NCI-H446 treated with DMSO at 0.1 percent for 48 hours (cell line): Measurements from ENCODE around the gene KYAT1.
A peak's percentile ranks its signal among the peaks of the same experiment; 100 is the strongest.

Experiments
- DNase-seq: peaks from one replicate; lab custom pipeline; 2025; lab: John Stamatoyannopoulos, UW

Gene KYAT1

DNA sequence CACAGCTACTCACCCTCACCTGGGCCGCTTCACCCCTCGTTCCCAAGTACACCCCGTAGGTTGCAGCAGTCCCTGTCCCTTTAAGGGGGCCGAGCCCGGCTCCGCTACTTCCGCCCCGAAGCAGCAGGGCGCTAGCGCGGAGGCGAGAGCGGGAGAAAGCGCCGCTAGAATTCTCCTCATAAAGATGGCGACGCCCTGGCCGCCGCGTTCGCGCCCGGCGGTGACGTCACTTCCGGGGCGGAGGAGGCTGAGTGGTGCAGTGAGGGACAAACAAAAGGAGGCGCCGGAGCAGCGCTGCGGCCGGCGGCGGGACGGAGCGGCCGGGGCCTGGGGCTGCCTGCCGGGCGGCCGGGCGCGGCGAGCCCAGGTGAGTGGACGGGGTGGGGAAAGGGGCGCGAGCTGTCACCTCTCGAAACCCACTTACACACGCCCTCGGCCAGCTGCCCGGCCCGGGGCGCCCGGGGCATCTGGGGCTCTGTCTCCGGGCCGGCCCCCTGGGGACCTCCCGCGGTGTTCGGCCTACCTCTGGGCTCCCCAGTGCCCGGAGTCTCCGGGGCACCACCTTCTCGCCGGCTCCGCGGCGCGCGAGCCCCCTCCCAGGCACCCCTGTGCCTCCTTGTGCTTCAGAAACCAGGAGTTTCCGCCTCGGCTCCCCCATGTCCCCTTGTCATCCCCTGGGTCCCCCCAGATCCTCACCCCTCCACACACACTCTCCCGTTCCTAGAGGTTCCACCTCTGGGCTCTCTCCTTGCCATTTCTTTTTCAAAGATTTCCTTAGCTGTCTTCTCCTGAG lies at the start of gene KYAT1, which contains the start of gene LRRC8A:
KYAT1 (minus strand) TSS at position 67 of the 793 bp plus-strand sequence. CDS start 36,545 bp downstream, outside the sequence.
LRRC8A (plus strand) TSS at position 250 of the 793 bp plus-strand sequence. CDS start 25,032 bp downstream, outside the sequence.
- DNase-seq: peak; percentile 79

DNA sequence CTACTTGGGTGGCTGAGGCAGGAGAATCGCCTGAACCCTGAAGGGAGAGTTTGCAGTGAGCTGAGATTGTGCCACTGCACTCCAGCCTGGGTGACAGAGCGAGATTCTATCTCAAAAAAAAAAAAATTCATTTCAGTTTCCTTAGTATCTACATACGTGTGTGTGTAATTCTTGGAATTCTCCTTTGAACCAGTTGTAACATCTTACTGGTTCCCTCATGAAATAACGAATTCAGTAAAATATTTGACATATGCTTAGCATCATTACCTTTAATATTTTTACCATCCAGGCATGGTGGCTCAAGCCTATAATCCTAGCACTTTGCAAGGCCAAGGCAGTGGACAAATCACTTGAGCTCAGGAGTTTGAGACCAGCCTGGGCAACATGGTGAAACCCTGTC lies 47.8 kb upstream of the KYAT1 start:
- DNase-seq: no peak

- no peak for DNase-seq
Observed at GRCh38 chr9:128928624-128929023, 46.9 kb upstream of the KYAT1 start.

- no peak for DNase-seq
Observed at GRCh38 chr9:128927731-128928411, 46.1 kb upstream of the KYAT1 start.

DNA sequence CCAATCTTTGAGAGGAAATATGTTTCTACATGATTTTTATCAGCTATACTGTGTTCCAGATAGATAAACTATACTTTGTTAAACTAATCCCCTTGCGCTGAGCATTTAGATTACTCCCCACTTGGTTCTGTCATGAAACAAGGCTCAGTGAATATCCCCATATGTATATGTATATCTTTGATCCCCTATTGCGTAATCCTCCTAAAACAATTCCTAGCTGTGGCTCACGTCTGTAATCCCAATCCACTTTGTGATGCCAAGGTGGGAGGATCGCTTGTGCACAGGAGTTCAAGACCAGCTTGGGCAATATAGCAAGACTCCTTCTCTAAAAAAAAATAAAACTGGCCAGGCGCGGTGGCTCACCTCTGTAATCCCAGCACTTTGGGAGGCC lies 41.7 kb upstream of the KYAT1 start:
- DNase-seq: no peak

- DNase-seq: no peak
Observed at GRCh38 chr9:128921881-128922763, 40.4 kb upstream of the KYAT1 start.

DNA sequence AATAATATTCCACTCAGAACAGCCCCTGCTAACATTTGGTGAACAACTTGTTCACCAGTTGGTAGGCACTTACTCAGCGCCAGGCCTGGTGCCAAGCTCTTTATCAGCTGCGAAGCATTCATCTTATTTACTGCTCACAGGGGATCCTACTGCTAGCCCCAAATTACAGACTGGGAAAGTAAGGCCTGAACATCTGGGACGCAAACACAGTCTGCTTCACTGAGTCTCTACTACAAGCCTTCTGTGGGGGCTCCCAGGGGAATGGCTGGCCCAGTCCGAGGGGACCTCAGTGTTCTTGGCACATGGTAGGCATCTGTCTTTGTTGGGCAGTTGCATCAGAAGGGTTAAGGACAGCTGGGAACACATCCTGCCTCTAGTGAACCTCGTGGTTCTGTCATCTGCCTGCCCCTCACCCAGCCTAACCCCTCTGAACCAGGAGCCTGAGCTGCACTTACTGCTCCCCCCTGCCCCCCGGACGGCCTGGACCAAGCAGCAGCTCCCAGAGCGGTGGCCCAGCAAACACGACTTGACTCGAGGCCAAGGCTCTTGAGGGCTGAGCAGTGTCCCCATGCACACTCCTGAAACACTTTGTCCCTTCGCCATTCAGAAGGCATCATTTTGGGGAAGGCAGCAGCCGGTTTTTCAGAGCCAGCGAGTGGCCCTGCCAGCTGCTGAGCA lies 38.8 kb upstream of the KYAT1 start, which contains the start of gene PHYHD1:
PHYHD1 (plus strand) TSS at position 602 of the 678 bp plus-strand sequence. CDS start 1,342 bp downstream, outside the sequence.
- peak; percentile 63 for DNase-seq

GRCh38 chr9:128919402-128920089 lies 37.8 kb upstream of the KYAT1 start:
- no peak for DNase-seq

- no peak for DNase-seq
Observed at GRCh38 chr9:128918921-128919320, 37.2 kb upstream of the KYAT1 start.

- peak; percentile 29 for DNase-seq
Observed at GRCh38 chr9:128917151-128917849, 35.5 kb upstream of the KYAT1 start.

DNA sequence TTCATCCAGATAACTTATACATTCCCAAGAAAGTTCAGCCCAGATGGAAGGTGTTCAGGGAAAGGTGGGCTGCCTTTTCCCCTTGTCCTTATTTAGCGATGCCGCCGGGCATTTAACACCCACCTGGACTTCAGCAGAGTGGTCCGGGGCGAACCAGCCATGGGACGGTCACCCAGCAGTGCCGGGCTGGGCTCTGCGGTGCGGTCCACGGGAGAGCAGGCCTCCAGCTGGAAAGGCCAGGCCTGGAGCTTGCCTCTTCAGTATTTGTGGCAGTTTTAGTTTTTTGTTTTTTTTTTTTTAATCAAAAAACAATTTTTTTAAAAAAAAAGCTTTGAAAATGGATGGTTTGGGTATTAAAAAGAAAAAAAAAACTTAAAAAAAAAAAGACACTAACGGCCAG lies 35.0 kb upstream of the KYAT1 start:
- no peak for DNase-seq

GRCh38 chr9:128916204-128916603 lies 34.5 kb upstream of the KYAT1 start:
- no peak for DNase-seq

- no peak for DNase-seq
Observed at GRCh38 chr9:128913995-128914772, 32.4 kb upstream of the KYAT1 start.

- DNase-seq: no peak
Observed at GRCh38 chr9:128913048-128913900, 31.5 kb upstream of the KYAT1 start.

- no peak for DNase-seq
Observed at GRCh38 chr9:128912270-128912853, 30.6 kb upstream of the KYAT1 start.

DNA sequence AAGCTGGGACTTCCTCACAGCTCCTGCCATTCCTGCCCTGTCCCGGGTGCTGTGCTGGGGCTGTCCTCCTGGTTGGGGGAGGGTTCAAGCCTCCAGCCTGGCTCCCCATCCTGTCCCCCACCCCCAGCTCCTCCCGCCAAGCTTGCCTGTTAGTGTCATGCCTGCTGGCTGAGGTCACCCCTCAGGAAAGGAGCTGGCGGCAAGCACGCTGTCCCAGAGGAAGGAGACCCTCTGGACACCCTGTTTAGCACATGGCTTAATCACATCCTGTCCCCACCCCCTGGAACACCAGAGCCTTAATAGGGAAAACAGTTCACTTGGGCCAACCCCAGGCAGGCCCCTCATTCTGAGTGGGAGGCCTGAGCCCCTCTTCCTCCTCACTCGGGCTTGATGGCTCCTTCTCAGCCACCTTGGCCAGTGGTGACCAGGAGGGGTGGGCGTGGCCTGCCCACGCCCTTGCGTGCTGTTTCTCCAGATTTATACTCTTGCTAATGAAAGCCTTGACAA lies 29.8 kb upstream of the KYAT1 start:
- DNase-seq: no peak

- DNase-seq: no peak
Observed at GRCh38 chr9:128910906-128911305, 29.2 kb upstream of the KYAT1 start.

GRCh38 chr9:128909859-128910258 lies 28.1 kb upstream of the KYAT1 start:
- no peak for DNase-seq
